ENCODE results near the gene RGS17. TPM values are rescaled to one million over a fixed set of nuclear protein-coding genes. Genes with fewer than 3 reads are reported as not detected.

Gene RGS17
- total and polyA plus RNA-seq, 2 of the 13 experiments (the other 11 are each of a cell fraction or from before 2014, with no cell fraction given): 0.04 TPM; not detected in 1

DNA sequence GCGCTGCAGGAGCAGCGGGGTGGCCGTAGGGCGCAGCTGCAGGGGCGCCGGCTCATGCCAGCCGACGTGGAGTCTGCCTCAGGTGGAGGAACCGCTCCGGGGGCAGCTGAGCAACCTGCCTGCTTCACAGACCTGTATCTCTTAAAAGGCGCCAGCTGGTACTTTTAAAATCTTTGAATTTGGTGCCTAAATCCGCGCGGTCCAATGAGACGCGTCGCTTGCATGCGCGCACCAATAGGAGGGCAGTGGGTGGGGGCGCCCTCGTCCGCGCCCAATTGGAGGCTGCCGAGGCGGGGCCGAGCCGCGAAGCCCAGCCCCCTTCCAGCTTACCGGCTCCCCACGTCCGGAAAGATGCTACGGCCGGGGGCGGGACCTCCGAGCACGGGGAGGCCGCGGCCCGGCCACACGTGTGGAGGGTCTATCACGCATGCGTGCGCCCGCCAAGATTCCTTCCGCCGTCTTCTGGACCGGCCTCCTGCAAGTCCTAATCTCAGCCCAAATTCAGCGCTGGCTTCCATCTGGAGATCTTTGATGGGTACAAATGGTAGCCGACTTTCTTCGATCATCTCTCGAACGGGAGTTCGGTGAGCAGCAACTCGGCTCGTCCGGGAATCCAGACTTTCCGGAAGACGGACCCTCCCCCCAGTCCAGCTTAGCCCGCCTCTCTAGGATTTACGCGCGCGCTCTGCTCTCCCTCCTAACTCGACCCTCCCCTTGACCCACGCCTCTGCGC is 148.0 kb downstream of the RGS17 start, which contains the start of gene FBXO5 (continued):
- TF ChIP-seq, protein P1, sequence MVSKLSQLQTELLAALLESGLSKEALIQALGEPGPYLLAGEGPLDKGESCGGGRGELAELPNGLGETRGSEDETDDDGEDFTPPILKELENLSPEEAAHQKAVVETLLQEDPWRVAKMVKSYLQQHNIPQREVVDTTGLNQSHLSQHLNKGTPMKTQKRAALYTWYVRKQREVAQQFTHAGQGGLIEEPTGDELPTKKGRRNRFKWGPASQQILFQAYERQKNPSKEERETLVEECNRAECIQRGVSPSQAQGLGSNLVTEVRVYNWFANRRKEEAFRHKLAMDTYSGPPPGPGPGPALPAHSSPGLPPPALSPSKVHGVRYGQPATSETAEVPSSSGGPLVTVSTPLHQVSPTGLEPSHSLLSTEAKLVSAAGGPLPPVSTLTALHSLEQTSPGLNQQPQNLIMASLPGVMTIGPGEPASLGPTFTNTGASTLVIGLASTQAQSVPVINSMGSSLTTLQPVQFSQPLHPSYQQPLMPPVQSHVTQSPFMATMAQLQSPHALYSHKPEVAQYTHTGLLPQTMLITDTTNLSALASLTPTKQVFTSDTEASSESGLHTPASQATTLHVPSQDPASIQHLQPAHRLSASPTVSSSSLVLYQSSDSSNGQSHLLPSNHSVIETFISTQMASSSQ (IDR thresholded peaks at IDR 0.05; ENCODE audit: low read depth): no peak
- TF ChIP-seq, protein P1 (CRISPR knock-in tag; IDR thresholded peaks at IDR 0.05; ENCODE audit: borderline replicate concordance): peak; percentile 43; the same call in 1 of the 2 replicates
- TF ChIP-seq SOX5 (CRISPR knock-in tag; IDR thresholded peaks at IDR 0.05; ENCODE audit: borderline replicate concordance): peak; percentile 54
- peak; percentile 100 for TF ChIP-seq HDAC1 (CRISPR knock-in tag; IDR thresholded peaks at IDR 0.05)
- TF ChIP-seq NFE2L2 (IDR thresholded peaks at IDR 0.05; ENCODE audit: low read length): no peak
- peak; percentile 15; the same call in 1 of the 2 replicates for TF ChIP-seq ZNF143 (CRISPR knock-in tag; IDR thresholded peaks at IDR 0.05)
- TF ChIP-seq KDM1A (CRISPR knock-in tag; IDR thresholded peaks at IDR 0.05): 0 out of 2 replicates have a peak, but pooled peaks have one; percentile 33
- TF ChIP-seq ELF1 (CRISPR knock-in tag; IDR thresholded peaks at IDR 0.05): peak; percentile 84
- TF ChIP-seq, protein P2, sequence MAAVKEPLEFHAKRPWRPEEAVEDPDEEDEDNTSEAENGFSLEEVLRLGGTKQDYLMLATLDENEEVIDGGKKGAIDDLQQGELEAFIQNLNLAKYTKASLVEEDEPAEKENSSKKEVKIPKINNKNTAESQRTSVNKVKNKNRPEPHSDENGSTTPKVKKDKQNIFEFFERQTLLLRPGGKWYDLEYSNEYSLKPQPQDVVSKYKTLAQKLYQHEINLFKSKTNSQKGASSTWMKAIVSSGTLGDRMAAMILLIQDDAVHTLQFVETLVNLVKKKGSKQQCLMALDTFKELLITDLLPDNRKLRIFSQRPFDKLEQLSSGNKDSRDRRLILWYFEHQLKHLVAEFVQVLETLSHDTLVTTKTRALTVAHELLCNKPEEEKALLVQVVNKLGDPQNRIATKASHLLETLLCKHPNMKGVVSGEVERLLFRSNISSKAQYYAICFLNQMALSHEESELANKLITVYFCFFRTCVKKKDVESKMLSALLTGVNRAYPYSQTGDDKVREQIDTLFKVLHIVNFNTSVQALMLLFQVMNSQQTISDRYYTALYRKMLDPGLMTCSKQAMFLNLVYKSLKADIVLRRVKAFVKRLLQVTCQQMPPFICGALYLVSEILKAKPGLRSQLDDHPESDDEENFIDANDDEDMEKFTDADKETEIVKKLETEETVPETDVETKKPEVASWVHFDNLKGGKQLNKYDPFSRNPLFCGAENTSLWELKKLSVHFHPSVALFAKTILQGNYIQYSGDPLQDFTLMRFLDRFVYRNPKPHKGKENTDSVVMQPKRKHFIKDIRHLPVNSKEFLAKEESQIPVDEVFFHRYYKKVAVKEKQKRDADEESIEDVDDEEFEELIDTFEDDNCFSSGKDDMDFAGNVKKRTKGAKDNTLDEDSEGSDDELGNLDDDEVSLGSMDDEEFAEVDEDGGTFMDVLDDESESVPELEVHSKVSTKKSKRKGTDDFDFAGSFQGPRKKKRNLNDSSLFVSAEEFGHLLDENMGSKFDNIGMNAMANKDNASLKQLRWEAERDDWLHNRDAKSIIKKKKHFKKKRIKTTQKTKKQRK (IDR thresholded peaks at IDR 0.05; ENCODE audit: low read length): no peak
- TF ChIP-seq NR2F6 (IDR thresholded peaks at IDR 0.05): peak; percentile 15; the same call in 1 of the 2 replicates
- TF ChIP-seq NR2F6 (CRISPR knock-in tag; IDR thresholded peaks at IDR 0.05): peak; percentile 31; the same call in 1 of the 2 replicates
- no peak for TF ChIP-seq ZNF567 (CRISPR knock-in tag; IDR thresholded peaks at IDR 0.05; ENCODE audit: borderline replicate concordance)
- TF ChIP-seq, protein P3, sequence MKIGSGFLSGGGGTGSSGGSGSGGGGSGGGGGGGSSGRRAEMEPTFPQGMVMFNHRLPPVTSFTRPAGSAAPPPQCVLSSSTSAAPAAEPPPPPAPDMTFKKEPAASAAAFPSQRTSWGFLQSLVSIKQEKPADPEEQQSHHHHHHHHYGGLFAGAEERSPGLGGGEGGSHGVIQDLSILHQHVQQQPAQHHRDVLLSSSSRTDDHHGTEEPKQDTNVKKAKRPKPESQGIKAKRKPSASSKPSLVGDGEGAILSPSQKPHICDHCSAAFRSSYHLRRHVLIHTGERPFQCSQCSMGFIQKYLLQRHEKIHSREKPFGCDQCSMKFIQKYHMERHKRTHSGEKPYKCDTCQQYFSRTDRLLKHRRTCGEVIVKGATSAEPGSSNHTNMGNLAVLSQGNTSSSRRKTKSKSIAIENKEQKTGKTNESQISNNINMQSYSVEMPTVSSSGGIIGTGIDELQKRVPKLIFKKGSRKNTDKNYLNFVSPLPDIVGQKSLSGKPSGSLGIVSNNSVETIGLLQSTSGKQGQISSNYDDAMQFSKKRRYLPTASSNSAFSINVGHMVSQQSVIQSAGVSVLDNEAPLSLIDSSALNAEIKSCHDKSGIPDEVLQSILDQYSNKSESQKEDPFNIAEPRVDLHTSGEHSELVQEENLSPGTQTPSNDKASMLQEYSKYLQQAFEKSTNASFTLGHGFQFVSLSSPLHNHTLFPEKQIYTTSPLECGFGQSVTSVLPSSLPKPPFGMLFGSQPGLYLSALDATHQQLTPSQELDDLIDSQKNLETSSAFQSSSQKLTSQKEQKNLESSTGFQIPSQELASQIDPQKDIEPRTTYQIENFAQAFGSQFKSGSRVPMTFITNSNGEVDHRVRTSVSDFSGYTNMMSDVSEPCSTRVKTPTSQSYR (CRISPR knock-in tag; IDR thresholded peaks at IDR 0.05; ENCODE audit: borderline replicate concordance): peak; percentile 93
- TF ChIP-seq ZNF510 (CRISPR knock-in tag; IDR thresholded peaks at IDR 0.05; ENCODE audit: low read depth): peak; percentile 98
- no peak; the same call in none of the 2 replicates for TF ChIP-seq FOXA3 (CRISPR knock-in tag; IDR thresholded peaks at IDR 0.05)
- peak; percentile 83; the same call in 1 of the 2 replicates for TF ChIP-seq ZNF670 (CRISPR knock-in tag; IDR thresholded peaks at IDR 0.05; ENCODE audit: borderline replicate concordance)
- TF ChIP-seq ZNF761 (CRISPR knock-in tag; conservative IDR thresholded peaks at IDR 0.05): peak; percentile 96
- no peak for TF ChIP-seq NPAS2 (CRISPR knock-in tag; IDR thresholded peaks at IDR 0.05; ENCODE audit: borderline replicate concordance)
- no peak; the same call in 1 of the 2 replicates for TF ChIP-seq ZNF7 (CRISPR knock-in tag; IDR thresholded peaks at IDR 0.05)
- TF ChIP-seq GATAD2A (CRISPR knock-in tag; IDR thresholded peaks at IDR 0.05): no peak
- no peak for TF ChIP-seq SNRNP70 (IDR thresholded peaks at IDR 0.05; ENCODE audit: low read depth, low read length)
- peak; percentile 95 for TF ChIP-seq ZSCAN30 (CRISPR knock-in tag; IDR thresholded peaks at IDR 0.05)
